Loucy (cell line): ENCODE results near the gene NBEA.
"Not testable (repeated sequence)": the region's sequence is repeated elsewhere in the genome, so short reads cannot be mapped to it uniquely, and the experiment has no call there.

Experiments
- CTCF ChIP-seq: fragments of 200-600 bp; sonication (generic); conservative IDR thresholded peaks from 2 replicates; pipeline ENCODE4 v1.5.1; 2014; ENCODE audit warnings: mild to moderate bottlenecking, antibody characterized with exemption, low read length
- EZH2phosphoT487 ChIP-seq: fragments of 200-600 bp; IDR thresholded peaks from 2 replicates; pipeline ENCODE4 v1.6.1; 2018; ENCODE audit warnings: antibody characterized with exemption, mild to moderate bottlenecking, moderate library complexity, borderline replicate concordance

- TF ChIP-seq CTCF, EZH2phosphoT487: not testable (repeated sequence)
These were observed 171.5 kb downstream of the NBEA start for GRCh38 chr13:35113612-35114011.
